GM19193 (cell line): Measurements from ENCODE around the gene MRPL22.

Source experiments
- POLR2A ChIP-seq: IDR thresholded peaks from 4 replicates; pipeline ENCODE4 v1.6.1; 2011; ENCODE audit not compliant: insufficient read depth, insufficient read length; ENCODE audit errors: extremely low read depth

Gene MRPL22

GRCh38 chr5:154933537-154933936 lies 7.3 kb upstream of the MRPL22 start:
- TF ChIP-seq POLR2A: no peak

GRCh38 chr5:154934881-154935280 lies 6.0 kb upstream of the MRPL22 start:
- TF ChIP-seq POLR2A: no peak

GRCh38 chr5:154937186-154937717 lies 3.6 kb upstream of the MRPL22 start:
- TF ChIP-seq POLR2A: no peak

GRCh38 chr5:154937718-154938466 lies 3.0 kb upstream of the MRPL22 start, which contains the start of gene GEMIN5:
Gene GEMIN5, minus strand, starts transcription at chr5:154938211. Its CDS starts 78 bp downstream, at chr5:154938133.
- peak; percentile 69 for TF ChIP-seq POLR2A

- no peak for TF ChIP-seq POLR2A
Observed at GRCh38 chr5:154940375-154940771, 500 bp upstream of the MRPL22 start.

- TF ChIP-seq POLR2A: no peak
Observed at GRCh38 chr5:154943527-154943926, 2.7 kb downstream of the MRPL22 start.

GRCh38 chr5:154944716-154945115 lies 3.8 kb downstream of the MRPL22 start:
- no peak for TF ChIP-seq POLR2A

GRCh38 chr5:154945695-154946301 lies 4.9 kb downstream of the MRPL22 start:
- no peak for TF ChIP-seq POLR2A

- no peak for TF ChIP-seq POLR2A
Observed at GRCh38 chr5:154947778-154948177, 6.9 kb downstream of the MRPL22 start.

- no peak for TF ChIP-seq POLR2A
Observed at GRCh38 chr5:154948313-154948712, 7.4 kb downstream of the MRPL22 start.

GRCh38 chr5:154949781-154950180 lies 8.9 kb downstream of the MRPL22 start:
- no peak for TF ChIP-seq POLR2A

GRCh38 chr5:154956712-154957111 lies 15.8 kb downstream of the MRPL22 start:
- TF ChIP-seq POLR2A: no peak

GRCh38 chr5:154962494-154962893 lies 21.6 kb downstream of the MRPL22 start:
- TF ChIP-seq POLR2A: no peak

GRCh38 chr5:154966081-154966841 lies 25.4 kb downstream of the MRPL22 start:
- TF ChIP-seq POLR2A: no peak

GRCh38 chr5:154966874-154967273 lies 26.0 kb downstream of the MRPL22 start:
- TF ChIP-seq POLR2A: no peak
